Measurements from ENCODE around the gene DTNB. TPM values are rescaled to one million over a fixed set of nuclear protein-coding genes. Genes with fewer than 3 reads are reported as not detected.

The DTNB gene
- total and polyA plus RNA-seq, 10 of the 15 experiments (the other 5 are each of a cell fraction or from before 2014, with no cell fraction given), result 4.5 to 30.6 (median 11.9) TPM

DNA sequence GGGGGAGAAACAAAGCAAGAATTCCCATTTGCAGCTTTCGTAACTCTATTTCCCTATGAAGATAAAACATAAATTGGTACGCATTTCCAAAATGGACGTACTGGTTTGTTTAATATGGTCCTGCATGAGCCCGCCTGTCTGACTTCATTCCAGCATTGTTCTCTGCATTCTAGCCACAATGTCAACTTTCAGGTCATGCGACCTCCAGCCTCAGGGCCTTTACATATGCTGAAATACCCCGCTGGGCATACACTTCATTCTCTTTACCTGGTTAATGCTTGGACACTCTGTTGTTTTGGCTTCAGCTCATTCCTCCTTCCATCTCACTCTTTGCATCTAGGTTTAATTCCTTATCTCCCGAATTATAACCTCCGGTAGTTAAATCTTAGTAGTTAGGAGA, 227.9 kb downstream of the DTNB start:
- WGBS (ENCODE audit: insufficient coverage, insufficient replicate concordance, low lambda C conversion rate, missing lambda C conversion rate), result 78% methylated on average over 8 of the region's 8 CpGs
- H3K36me3 ChIP-seq (ENCODE audit: control insufficient read depth in 2 of 2, insufficient read depth in 2 of 2, low read length in 1 of 2), result no peaks in the 10 kb centered on the region; a peak in 1 of 4 replicates
- no peaks in the 10 kb centered on the region for H3K9me3 ChIP-seq (replicated peaks; ENCODE audit: control insufficient read depth, insufficient read depth, low read length)
- no peaks in the 10 kb centered on the region for H3K79me2 ChIP-seq (ENCODE audit: control insufficient read depth, insufficient read depth, low read length)
- H2AFZ ChIP-seq (ENCODE audit: control insufficient read depth, low read depth, low read length), result no peak overlapping the region
- intact Hi-C loops (cut with micrococcal nuclease; ENCODE audit: unreplicated experiment), result no loop called here
- no TSS peak for BruUV-seq (replicated peaks)
- no peak overlapping the region for H3K9ac ChIP-seq (ENCODE audit: control insufficient read depth, insufficient read depth, low read length)
- FAIRE-seq (no peak), DNase-seq (ENCODE audit: low read depth, low spot score) (no peak), ATAC-seq (no peak)
- no peak overlapping the region for H3K4me2 ChIP-seq (ENCODE audit: control insufficient read depth, insufficient read depth)
- CTCF ChIA-PET, result interaction anchor here (1.3 to 1.6 kb wide), 2 partner anchors 69 to 83 kb away, joined by 4 read pairs; no protein-coding TSS in a partner anchor
- SMC1A ChIA-PET (ENCODE audit: uncharacterized antibody, unreplicated experiment), result interaction anchor here (0.8 to 2.1 kb wide), 8 partner anchors 9 to 106 kb away, joined by 3 to 10 read pairs (median 4); no protein-coding TSS in a partner anchor
- H3K27ac ChIP-seq (ENCODE audit: control insufficient read depth, insufficient read depth), result no peak overlapping the region
- RAD21 ChIA-PET (ENCODE audit: unreplicated experiment), result interaction anchor here (1.1 to 1.6 kb wide), 2 partner anchors 27 to 52 kb away, joined by 3 read pairs; no protein-coding TSS in a partner anchor
- H3K4me1 ChIP-seq (ENCODE audit: control insufficient read depth, insufficient read depth, low read length), result peaks cover 8% of the 10 kb centered on the region
- H3K4me3 ChIP-seq, result no peak overlapping the region
- POLR2A ChIA-PET, result interaction anchor here (0.6 to 2.1 kb wide), 8 partner anchors 9 to 559 kb away, joined by 3 to 7 read pairs (median 3); no protein-coding TSS in a partner anchor
- H3K27me3 ChIP-seq (replicated peaks in 1 of 2; ENCODE audit: control insufficient read depth in 2 of 2, insufficient read depth in 2 of 2, low read length in 1 of 2), result no peaks in the 10 kb centered on the region
- in situ Hi-C loops (cut with MboI), result no loop called here
- no peaks in the 10 kb centered on the region for H4K20me1 ChIP-seq (ENCODE audit: control insufficient read depth, insufficient read depth)
- TF ChIP-seq BACH1 (IDR thresholded peaks at IDR 0.05; ENCODE audit: borderline replicate concordance) (no peak), PAX8 (IDR thresholded peaks at IDR 0.05) (no peak), TCF7 (IDR thresholded peaks at IDR 0.05; ENCODE audit: borderline replicate concordance) (no peak), STAT3 (IDR thresholded peaks at IDR 0.05; ENCODE audit: low read depth, low read length) (no peak), SRF (IDR thresholded peaks at IDR 0.05; ENCODE audit: low read depth in 2 of 2, low read length in 2 of 2) (no peak), ZNF217 (IDR thresholded peaks at IDR 0.05) (no peak), SUPT20H (IDR thresholded peaks at IDR 0.05; ENCODE audit: borderline replicate concordance, control insufficient read depth, low read depth, low read length) (no peak), PML (IDR thresholded peaks at IDR 0.05; ENCODE audit: low read length) (no peak), EZH2 (IDR thresholded peaks at IDR 0.05; ENCODE audit: borderline replicate concordance, control insufficient read depth, low read depth, low read length) (no peak), SMARCA5 (IDR thresholded peaks at IDR 0.05) (no peak), IKZF1 (conservative IDR thresholded peaks at IDR 0.05) (no peak)
- TF ChIP-seq, protein P1, sequence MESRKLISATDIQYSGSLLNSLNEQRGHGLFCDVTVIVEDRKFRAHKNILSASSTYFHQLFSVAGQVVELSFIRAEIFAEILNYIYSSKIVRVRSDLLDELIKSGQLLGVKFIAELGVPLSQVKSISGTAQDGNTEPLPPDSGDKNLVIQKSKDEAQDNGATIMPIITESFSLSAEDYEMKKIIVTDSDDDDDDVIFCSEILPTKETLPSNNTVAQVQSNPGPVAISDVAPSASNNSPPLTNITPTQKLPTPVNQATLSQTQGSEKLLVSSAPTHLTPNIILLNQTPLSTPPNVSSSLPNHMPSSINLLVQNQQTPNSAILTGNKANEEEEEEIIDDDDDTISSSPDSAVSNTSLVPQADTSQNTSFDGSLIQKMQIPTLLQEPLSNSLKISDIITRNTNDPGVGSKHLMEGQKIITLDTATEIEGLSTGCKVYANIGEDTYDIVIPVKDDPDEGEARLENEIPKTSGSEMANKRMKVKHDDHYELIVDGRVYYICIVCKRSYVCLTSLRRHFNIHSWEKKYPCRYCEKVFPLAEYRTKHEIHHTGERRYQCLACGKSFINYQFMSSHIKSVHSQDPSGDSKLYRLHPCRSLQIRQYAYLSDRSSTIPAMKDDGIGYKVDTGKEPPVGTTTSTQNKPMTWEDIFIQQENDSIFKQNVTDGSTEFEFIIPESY (IDR thresholded peaks at IDR 0.05), result no peak
- TF ChIP-seq, protein P2, sequence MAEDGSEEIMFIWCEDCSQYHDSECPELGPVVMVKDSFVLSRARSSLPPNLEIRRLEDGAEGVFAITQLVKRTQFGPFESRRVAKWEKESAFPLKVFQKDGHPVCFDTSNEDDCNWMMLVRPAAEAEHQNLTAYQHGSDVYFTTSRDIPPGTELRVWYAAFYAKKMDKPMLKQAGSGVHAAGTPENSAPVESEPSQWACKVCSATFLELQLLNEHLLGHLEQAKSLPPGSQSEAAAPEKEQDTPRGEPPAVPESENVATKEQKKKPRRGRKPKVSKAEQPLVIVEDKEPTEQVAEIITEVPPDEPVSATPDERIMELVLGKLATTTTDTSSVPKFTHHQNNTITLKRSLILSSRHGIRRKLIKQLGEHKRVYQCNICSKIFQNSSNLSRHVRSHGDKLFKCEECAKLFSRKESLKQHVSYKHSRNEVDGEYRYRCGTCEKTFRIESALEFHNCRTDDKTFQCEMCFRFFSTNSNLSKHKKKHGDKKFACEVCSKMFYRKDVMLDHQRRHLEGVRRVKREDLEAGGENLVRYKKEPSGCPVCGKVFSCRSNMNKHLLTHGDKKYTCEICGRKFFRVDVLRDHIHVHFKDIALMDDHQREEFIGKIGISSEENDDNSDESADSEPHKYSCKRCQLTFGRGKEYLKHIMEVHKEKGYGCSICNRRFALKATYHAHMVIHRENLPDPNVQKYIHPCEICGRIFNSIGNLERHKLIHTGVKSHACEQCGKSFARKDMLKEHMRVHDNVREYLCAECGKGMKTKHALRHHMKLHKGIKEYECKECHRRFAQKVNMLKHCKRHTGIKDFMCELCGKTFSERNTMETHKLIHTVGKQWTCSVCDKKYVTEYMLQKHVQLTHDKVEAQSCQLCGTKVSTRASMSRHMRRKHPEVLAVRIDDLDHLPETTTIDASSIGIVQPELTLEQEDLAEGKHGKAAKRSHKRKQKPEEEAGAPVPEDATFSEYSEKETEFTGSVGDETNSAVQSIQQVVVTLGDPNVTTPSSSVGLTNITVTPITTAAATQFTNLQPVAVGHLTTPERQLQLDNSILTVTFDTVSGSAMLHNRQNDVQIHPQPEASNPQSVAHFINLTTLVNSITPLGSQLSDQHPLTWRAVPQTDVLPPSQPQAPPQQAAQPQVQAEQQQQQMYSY (CRISPR knock-in tag; IDR thresholded peaks at IDR 0.05), result no peak
- TF ChIP-seq, protein P3, sequence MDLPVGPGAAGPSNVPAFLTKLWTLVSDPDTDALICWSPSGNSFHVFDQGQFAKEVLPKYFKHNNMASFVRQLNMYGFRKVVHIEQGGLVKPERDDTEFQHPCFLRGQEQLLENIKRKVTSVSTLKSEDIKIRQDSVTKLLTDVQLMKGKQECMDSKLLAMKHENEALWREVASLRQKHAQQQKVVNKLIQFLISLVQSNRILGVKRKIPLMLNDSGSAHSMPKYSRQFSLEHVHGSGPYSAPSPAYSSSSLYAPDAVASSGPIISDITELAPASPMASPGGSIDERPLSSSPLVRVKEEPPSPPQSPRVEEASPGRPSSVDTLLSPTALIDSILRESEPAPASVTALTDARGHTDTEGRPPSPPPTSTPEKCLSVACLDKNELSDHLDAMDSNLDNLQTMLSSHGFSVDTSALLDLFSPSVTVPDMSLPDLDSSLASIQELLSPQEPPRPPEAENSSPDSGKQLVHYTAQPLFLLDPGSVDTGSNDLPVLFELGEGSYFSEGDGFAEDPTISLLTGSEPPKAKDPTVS (IDR thresholded peaks at IDR 0.05; ENCODE audit: low read depth, low read length), result no peak

All from GM12878 (cell line).